ENCODE results near the gene PDE6A. TPM values are rescaled to one million over a fixed set of nuclear protein-coding genes. Genes with fewer than 3 reads are reported as not detected.

The PDE6A gene
- total and polyA plus RNA-seq, 2 of the 13 experiments (the other 11 are each of a cell fraction or from before 2014, with no cell fraction given) = 0.01 TPM; not detected in 1

DNA sequence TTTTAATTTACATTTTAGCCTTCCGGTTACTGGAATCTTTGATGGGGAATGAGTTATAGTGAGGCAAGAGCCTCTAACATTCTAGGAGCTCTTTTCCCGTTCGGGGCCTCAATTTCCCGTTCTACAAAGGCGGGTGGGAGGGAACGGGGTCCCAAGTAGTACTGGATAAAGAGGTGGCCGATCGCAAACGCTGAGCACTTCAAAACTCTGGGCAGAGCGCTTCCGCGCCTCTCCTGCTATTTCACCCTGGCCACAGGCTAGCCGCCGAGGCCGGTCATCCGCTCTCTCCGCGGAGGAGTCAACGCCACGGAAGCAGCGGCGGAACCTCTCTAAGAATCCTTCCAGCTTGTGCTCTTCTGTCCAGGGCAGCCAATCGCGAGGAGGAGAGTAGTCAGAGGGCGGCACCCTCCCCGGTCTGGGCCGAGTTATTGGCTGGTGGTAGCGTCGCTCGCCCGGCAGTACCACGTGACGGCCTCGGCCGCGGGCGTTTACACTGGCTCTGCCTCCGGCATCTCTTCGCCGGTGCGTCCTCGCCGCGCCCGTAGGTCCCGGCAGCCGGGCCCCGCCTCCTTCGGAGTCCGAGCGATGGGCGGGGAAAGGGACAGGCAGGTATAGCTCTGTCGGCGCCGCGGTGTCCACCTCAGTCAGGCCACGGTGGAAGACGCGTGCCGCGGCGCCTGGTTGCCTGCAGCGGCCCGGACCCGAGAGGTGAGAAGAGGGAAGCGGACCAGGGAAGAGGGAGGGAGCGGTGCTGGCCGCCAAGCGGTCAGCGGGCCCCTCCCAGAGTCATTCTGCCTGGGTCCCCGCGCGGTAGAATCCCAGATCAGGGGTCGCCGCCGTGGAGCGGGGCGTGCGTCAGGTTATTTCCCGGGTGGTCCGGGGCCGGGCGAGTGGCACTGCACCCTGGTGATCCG lies 15.9 kb upstream of the PDE6A start, which contains the start of gene SLC26A2 (continued):
- no peak; the same call in 1 of the 2 replicates for TF ChIP-seq ZFP37 (CRISPR knock-in tag; IDR thresholded peaks at IDR 0.05; ENCODE audit: borderline replicate concordance)
- TF ChIP-seq ZNF772 (CRISPR knock-in tag; IDR thresholded peaks at IDR 0.05) = no peak
- TF ChIP-seq TERF1 (CRISPR knock-in tag; IDR thresholded peaks at IDR 0.05) = no peak
- peak; percentile 81; the same call in 1 of the 2 replicates for TF ChIP-seq ZNF225 (CRISPR knock-in tag; IDR thresholded peaks at IDR 0.05)
- no peak for TF ChIP-seq TOPORS (CRISPR knock-in tag; IDR thresholded peaks at IDR 0.05)
- TF ChIP-seq ATF3 (CRISPR knock-in tag; IDR thresholded peaks at IDR 0.05) = no peak; the same call in 1 of the 2 replicates
- TF ChIP-seq ZNF501 (CRISPR knock-in tag; IDR thresholded peaks at IDR 0.05) = peak; percentile 71
- TF ChIP-seq ZNF780A (CRISPR knock-in tag; IDR thresholded peaks at IDR 0.05) = no peak
- no peak for TF ChIP-seq CREB3 (CRISPR knock-in tag; IDR thresholded peaks at IDR 0.05)
- no peak for TF ChIP-seq ZC3H13 (CRISPR knock-in tag; IDR thresholded peaks at IDR 0.05)
- TF ChIP-seq RFX1 (IDR thresholded peaks at IDR 0.05) = no peak
- TF ChIP-seq ZNF609 (CRISPR knock-in tag; IDR thresholded peaks at IDR 0.05; ENCODE audit: borderline replicate concordance) = no peak
- TF ChIP-seq ONECUT2 (CRISPR knock-in tag; IDR thresholded peaks at IDR 0.05) = no peak
- TF ChIP-seq CBX2 (IDR thresholded peaks at IDR 0.05; ENCODE audit: low read depth, low read length) = no peak
- TF ChIP-seq CBX2 (CRISPR knock-in tag; IDR thresholded peaks at IDR 0.05; ENCODE audit: low read depth) = no peak
- TF ChIP-seq CENPX (CRISPR knock-in tag; IDR thresholded peaks at IDR 0.05) = no peak
- TF ChIP-seq UBTF (CRISPR knock-in tag; IDR thresholded peaks at IDR 0.05) = peak; percentile 81
- TF ChIP-seq ZNF234 (CRISPR knock-in tag; conservative IDR thresholded peaks at IDR 0.05) = no peak
- TF ChIP-seq CHD2 (IDR thresholded peaks at IDR 0.05; ENCODE audit: low read depth, low read length) = 0 out of 2 replicates have a peak, but pooled peaks have one; percentile 51
- no peak for TF ChIP-seq EZH2 (conservative IDR thresholded peaks at IDR 0.05; ENCODE audit: low read depth, low read length)
